Occipital lobe (tissue), 3 donors: ENCODE measurements around the gene METTL6. TPM values are rescaled to one million over a fixed set of nuclear protein-coding genes. Genes with fewer than 3 reads are reported as not detected.
"Not testable (repeated sequence)": the region's sequence is repeated elsewhere in the genome, so short reads cannot be mapped to it uniquely, and the experiment has no call there.

Experiments used
- DNase-seq: peaks from one replicate; lab custom pipeline; 2025; lab: John Stamatoyannopoulos, UW
- small RNA-seq: library from RNA; depleted of rRNA; stranded (forward); fragments of <200 nt; gene quantifications from one replicate; pipeline ENCODE3, GENCODE V24; 2014
- total RNA-seq: library from RNA; depleted of rRNA; stranded (reverse); fragments of >200 nt; gene quantifications from one replicate; pipeline ENCODE4 v1.2.3, GENCODE V29; 2014

Gene METTL6
- total RNA-seq, 1 donor from 2014 or later, result 89.2 TPM

- no peak for DNase-seq
Measured at GRCh38 chr3:15375461-15376000, 51.8 kb downstream of the METTL6 start.

GRCh38 chr3:15372918-15373317 is 54.4 kb downstream of the METTL6 start:
- no peak for DNase-seq

DNA sequence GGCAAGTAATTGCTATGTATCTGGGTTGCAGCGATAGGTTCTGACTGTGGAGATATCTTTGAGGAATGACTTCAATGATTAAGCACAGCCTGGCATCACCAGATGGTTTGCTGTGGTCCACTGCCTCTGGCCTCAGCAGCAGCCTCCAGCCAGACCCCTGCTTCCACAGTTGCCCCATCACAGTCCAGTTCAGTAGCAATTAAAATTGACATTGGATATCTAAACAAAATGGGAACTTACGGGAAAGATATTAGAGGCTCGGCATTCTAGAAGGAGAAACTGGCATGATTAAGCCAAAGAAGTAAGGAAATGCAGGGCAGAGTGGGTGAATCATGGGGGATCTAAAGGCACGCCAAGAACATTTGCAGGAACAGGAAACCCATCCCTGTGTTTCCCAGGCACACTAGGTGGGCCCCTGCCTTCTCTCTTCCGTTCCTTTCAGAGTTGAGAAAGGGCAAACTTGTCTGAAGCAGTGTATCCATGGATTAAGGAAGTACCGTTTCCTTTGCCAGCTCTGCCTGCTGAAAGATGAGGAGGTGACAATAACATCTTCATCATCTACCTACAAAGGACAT is 58.7 kb downstream of the METTL6 start:
- no peak for DNase-seq

DNA sequence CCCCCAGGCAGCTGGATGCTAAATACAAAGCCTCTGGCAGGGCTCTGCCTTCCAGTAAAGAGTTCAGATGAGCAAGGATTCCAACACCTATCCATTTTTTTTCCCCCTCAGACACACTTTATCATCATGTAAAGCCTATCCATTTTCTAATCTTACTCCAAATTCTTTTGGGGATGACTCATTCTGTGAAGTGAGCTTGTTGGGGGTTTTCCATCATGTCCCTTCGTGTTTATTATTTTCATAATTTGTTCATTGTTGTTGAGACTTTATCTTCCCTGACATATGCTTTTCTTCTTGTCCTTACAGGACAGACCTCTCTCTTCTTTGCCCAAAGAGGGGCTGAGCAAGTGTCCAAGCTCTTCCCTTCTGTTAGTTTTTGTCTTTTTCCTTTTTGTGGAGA is 60.3 kb downstream of the METTL6 start:
- no peak for DNase-seq

- DNase-seq, result not testable (repeated sequence)
Measured at GRCh38 chr3:15364078-15364477, 63.3 kb downstream of the METTL6 start.

- DNase-seq, result no peak
Measured at GRCh38 chr3:15361494-15362214, 65.7 kb downstream of the METTL6 start.

DNA sequence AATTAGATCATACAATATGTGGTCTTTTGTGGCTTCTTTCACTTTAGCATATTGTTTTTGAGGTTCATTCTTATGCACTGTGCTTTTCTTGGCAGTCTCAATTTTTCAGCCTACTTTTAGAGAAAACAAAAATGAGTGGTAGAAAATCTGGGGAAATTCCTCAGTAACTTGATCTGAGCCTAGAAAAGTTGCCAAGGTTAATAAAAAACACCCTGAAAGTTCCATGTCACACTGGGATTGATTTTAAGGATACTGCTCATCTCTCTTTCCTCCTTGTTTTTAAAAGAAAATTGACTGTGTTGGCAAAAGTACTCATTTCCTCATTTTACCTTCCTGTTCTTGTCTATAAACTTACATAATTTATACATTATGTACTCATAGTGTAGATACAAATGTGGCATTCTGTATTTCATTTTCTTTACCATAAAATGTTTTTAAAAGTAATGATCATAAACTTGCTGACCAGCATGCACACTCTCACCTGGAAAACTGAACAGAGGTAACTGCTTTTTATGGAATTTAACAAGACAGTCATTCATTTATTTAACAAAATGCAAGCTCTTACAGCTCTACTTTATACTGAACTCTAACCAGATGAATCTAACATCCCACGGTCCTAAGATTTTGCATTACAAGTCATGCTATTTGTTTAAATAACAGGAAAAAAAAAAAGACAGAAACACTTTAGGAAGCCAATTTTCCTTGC is 66.4 kb downstream of the METTL6 start:
- no peak for DNase-seq

Small RNA genes within 50 kb of the gene (small RNA-seq; reads per million reads assigned to genes)
- gene HMGN2P7 (not detected), gene RNU6-1024P (not detected)

Other genes with a start within 250 kb of the METTL6 start
- gene CAPN7, start 221.3 kb downstream of the METTL6 start, total RNA-seq, result 49.0 TPM
- gene SH3BP5, start 95.0 kb downstream of the METTL6 start, total RNA-seq, result 61.6 TPM
- 30.7 TPM for gene EAF1, start 54 bp upstream of the METTL6 start, total RNA-seq
- gene COLQ, start 94.2 kb upstream of the METTL6 start, total RNA-seq, result 3.0 TPM
- 38.4 TPM for gene HACL1, start 174.0 kb upstream of the METTL6 start, total RNA-seq
- gene BTD, start 174.2 kb upstream of the METTL6 start, total RNA-seq, result 19.5 TPM